Measurements from ENCODE around the gene ASH1L. TPM values are rescaled to one million over a fixed set of nuclear protein-coding genes. Genes with fewer than 3 reads are reported as not detected.
"Not testable (repeated sequence)": the region's sequence is repeated elsewhere in the genome, so short reads cannot be mapped to it uniquely, and the experiment has no call there.

The ASH1L gene
- total and polyA plus RNA-seq, 2 donors from 2014 or later, result 4.2 to 68.5 TPM

DNA sequence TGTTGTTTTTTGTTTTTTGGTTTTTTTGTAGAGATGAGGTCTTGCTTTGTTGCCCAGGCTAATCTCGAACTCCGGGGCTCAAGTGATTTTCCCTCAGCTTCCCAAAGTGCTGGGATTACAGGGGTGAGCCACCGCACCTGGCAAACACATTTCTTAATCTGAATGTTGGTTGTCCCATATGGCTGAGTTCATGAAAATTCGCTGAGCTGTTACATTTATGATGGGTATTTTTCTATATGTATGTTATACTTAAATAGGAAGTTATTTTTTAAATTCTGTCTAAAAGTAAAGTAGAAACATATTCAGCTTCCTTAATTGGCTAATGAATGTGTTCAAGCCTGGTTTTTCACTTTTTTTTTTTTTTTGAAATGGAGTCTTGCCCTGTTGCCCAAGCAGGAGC is 75.1 kb downstream of the ASH1L start:
- Histone ChIP-seq H3K27ac (ENCODE audit: low read depth in 2 of 2, low read length in 2 of 2) (no peak overlapping the region), H3K27me3 (ENCODE audit: control insufficient read depth, insufficient read depth, low read length) (no peaks in the 10 kb centered on the region), H3K4me3 (ENCODE audit: low read length in 3 of 3) (no peak overlapping the region), H3K9ac (ENCODE audit: low read length in 3 of 3) (no peak overlapping the region), H3K36me3 (ENCODE audit: control insufficient read depth in 2 of 3, insufficient read depth in 3 of 3, low read length in 3 of 3) (no peaks in the 10 kb centered on the region), H3K9me3 (ENCODE audit: control insufficient read depth in 2 of 3, insufficient read depth in 1 of 3, low read length in 3 of 3) (no peaks in the 10 kb centered on the region), H3K4me1 (ENCODE audit: control insufficient read depth in 2 of 3, insufficient read depth in 2 of 3, low read depth in 1 of 3, low read length in 3 of 3) (no peaks in the 10 kb centered on the region)
- FAIRE-seq (no peak), DNase-seq (no peak)
- intact Hi-C loops (cut with DNase I), result no loop called here
- TF ChIP-seq, protein P1, sequence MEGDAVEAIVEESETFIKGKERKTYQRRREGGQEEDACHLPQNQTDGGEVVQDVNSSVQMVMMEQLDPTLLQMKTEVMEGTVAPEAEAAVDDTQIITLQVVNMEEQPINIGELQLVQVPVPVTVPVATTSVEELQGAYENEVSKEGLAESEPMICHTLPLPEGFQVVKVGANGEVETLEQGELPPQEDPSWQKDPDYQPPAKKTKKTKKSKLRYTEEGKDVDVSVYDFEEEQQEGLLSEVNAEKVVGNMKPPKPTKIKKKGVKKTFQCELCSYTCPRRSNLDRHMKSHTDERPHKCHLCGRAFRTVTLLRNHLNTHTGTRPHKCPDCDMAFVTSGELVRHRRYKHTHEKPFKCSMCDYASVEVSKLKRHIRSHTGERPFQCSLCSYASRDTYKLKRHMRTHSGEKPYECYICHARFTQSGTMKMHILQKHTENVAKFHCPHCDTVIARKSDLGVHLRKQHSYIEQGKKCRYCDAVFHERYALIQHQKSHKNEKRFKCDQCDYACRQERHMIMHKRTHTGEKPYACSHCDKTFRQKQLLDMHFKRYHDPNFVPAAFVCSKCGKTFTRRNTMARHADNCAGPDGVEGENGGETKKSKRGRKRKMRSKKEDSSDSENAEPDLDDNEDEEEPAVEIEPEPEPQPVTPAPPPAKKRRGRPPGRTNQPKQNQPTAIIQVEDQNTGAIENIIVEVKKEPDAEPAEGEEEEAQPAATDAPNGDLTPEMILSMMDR (IDR thresholded peaks at IDR 0.05; ENCODE audit: borderline replicate concordance, extremely low read depth, insufficient read depth), result no peak

- FAIRE-seq, result not testable (repeated sequence)
Observed at GRCh38 chr1:155486952-155487351, 75.7 kb downstream of the ASH1L start.

DNA sequence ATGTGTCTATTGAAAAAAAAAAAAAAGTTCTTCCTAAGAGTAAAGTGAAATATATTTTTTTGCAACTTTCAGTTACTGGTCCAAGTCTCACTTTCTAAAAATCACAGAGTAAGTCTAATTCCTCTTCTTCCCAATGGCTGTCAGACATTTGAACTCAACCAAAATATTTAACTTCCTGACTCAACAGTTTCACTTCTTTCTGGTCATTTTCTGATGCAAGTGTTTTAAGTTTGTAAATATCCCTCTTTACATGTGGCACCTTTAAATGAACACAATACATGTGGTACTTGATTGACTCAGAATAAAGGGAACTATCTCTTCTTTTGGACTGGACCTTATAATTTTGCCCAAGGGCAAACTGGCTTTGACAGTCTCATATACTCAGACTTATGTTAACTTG is 76.7 kb downstream of the ASH1L start:
- Histone ChIP-seq H3K9ac (ENCODE audit: low read length in 3 of 3) (no peak overlapping the region), H3K36me3 (ENCODE audit: control insufficient read depth in 2 of 3, insufficient read depth in 3 of 3, low read length in 3 of 3) (peaks cover 0 to 11% (median 8%) of the 10 kb centered on the region in 3 donors), H3K4me3 (ENCODE audit: low read length in 3 of 3) (no peak overlapping the region), H3K27ac (ENCODE audit: low read depth in 2 of 2, low read length in 2 of 2) (no peak overlapping the region), H3K4me1 (ENCODE audit: control insufficient read depth in 2 of 3, insufficient read depth in 2 of 3, low read depth in 1 of 3, low read length in 3 of 3) (no peaks in the 10 kb centered on the region), H3K9me3 (ENCODE audit: control insufficient read depth in 2 of 3, insufficient read depth in 1 of 3, low read length in 3 of 3) (no peaks in the 10 kb centered on the region), H3K27me3 (ENCODE audit: control insufficient read depth, insufficient read depth, low read length) (no peaks in the 10 kb centered on the region)
- TF ChIP-seq, protein P1 (IDR thresholded peaks at IDR 0.05; ENCODE audit: borderline replicate concordance, extremely low read depth, insufficient read depth), result no peak
- no peak for DNase-seq
- intact Hi-C loops (cut with DNase I), result no loop called here
- FAIRE-seq, result no peak

More at GRCh38 chr1:155486952-155487351, 75.7 kb downstream of the ASH1L start:
- H3K27ac ChIP-seq (ENCODE audit: low read depth in 2 of 2, low read length in 2 of 2); H3K27me3 ChIP-seq (ENCODE audit: control insufficient read depth, insufficient read depth, low read length); DNase-seq; H3K36me3 ChIP-seq (ENCODE audit: control insufficient read depth in 2 of 3, insufficient read depth in 3 of 3, low read length in 3 of 3); H3K9me3 ChIP-seq (ENCODE audit: control insufficient read depth in 2 of 3, insufficient read depth in 1 of 3, low read length in 3 of 3); H3K9ac ChIP-seq (ENCODE audit: low read length in 3 of 3); H3K4me3 ChIP-seq (ENCODE audit: low read length in 3 of 3); intact Hi-C loops (cut with DNase I); H3K4me1 ChIP-seq (ENCODE audit: control insufficient read depth in 2 of 3, insufficient read depth in 2 of 3, low read depth in 1 of 3, low read length in 3 of 3): not testable (repeated sequence)

GRCh38 chr1:155485222-155485621 is 77.4 kb downstream of the ASH1L start:
- Histone ChIP-seq H3K9ac (ENCODE audit: low read length in 3 of 3) (no peak overlapping the region), H3K27ac (ENCODE audit: low read depth in 2 of 2, low read length in 2 of 2) (no peak overlapping the region), H3K27me3 (ENCODE audit: control insufficient read depth, insufficient read depth, low read length) (no peaks in the 10 kb centered on the region), H3K36me3 (ENCODE audit: control insufficient read depth in 2 of 3, insufficient read depth in 3 of 3, low read length in 3 of 3) (peaks cover 2 to 17% (median 8%) of the 10 kb centered on the region in 3 donors), H3K9me3 (ENCODE audit: control insufficient read depth in 2 of 3, insufficient read depth in 1 of 3, low read length in 3 of 3) (no peaks in the 10 kb centered on the region), H3K4me3 (ENCODE audit: low read length in 3 of 3) (no peak overlapping the region), H3K4me1 (ENCODE audit: control insufficient read depth in 2 of 3, insufficient read depth in 2 of 3, low read depth in 1 of 3, low read length in 3 of 3) (no peaks in the 10 kb centered on the region)
- no peak for DNase-seq
- TF ChIP-seq, protein P1 (IDR thresholded peaks at IDR 0.05; ENCODE audit: borderline replicate concordance, extremely low read depth, insufficient read depth), result no peak
- no peak for FAIRE-seq
- intact Hi-C loops (cut with DNase I), result no loop called here
